HUDEP-2 (cell line): Measurements from ENCODE around the gene ARHGAP32.

Source experiments
- DNase-seq, 76 experiments: peaks; one replicate each; lab custom pipeline; 2025; ENCODE audit not compliant: unreplicated experiment in 76 of 76; lab: John Stamatoyannopoulos, UW

ARHGAP32 gene

DNA sequence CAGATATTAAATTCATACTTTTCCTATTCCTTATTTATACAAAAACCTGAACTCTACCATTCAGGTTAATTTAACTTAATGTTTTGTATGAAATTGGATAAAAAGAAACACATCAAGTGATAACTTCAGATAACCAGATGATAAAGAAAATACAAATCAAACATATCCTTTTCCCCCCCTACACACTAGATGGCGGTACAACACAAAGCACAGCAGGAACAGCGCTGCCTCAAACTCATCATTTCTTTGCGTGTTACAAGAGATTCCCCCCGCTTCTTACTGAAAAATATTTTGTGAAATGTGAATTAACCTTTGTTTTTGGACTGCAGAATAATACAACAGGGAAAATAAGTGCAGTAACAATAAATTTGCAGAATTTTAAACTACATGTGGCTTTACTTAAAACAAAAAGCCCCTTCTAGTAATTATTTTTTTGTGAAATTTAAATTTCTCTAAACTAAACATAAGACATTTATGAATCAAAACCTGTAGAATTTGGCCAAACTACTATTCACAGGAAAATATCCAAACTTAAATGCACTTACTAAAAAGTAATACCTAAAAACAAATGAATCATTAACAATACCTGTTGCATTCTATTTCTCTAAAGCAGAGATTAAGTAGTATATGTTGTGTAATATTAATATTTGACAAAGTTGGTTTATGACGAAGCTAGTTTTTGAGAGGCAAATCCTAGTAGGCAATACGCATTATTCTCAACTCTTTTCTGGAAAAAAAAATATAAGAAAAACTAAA, 74.4 kb downstream of the ARHGAP32 start:
- DNase-seq = peak in 28 of 76 experiments; percentile 1 to 58 (median 14)

DNA sequence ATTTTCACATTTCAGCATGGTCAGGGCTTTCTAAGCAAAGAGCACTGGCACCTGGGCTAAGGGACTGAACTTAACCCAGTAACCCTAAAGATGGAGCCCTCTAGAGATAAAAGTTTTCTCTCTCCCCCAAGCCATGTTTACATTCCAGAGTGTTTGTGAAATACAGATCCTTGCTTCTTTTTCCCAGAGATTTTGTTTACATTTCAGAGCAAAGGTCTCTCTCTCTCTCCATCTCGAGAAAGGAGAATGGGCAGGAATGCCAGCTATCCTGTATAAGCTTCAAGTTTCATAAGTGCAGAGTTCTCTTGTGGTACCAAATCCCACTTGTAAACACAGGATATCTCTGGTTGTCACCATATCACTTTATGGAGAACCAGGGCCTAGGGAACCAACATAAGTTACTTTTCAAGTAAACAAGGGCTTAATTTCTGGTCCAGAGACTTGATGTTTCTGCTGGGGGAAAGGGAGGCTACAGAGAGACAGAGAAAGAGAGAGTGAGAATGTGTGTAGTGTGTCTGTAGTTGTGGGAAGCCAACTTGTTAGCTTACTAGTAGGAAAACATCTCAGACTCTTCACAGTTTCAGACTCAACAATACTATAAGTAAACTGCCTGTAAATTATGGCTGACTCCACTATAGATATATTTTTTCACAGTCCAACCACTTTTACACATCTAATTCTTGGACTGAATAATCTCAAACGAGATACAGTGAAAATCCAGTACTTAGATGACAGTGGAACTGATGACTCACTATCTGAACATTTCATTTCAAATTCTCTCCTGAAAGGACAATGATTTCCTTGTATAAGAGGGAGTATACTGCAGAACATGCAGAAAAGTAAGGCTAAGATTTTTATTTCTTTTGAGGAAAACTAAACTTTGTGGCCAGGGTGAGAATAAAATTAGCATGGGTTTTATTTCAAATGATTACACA, 76.2 kb downstream of the ARHGAP32 start:
- DNase-seq = no peak

DNA sequence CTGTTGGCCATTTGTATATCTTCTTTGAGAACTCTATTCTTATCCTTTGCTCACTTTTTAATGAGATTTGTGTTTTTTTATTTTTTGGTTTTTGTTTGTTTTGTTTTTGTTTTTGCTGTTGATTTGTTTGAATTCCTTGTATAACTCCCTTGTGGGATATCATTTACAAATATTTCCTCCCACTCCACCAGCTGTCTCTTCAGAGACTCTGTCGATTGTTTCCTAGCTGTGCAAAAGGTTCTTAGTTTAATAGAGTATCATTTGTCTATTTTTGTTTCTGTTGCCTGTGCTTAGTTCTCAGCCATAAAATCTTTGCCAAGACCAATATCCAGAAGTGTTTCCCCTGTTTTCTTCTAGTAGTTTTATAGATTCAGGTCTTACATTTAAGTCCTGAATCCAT, 82.4 kb downstream of the ARHGAP32 start:
- DNase-seq = no peak

DNA sequence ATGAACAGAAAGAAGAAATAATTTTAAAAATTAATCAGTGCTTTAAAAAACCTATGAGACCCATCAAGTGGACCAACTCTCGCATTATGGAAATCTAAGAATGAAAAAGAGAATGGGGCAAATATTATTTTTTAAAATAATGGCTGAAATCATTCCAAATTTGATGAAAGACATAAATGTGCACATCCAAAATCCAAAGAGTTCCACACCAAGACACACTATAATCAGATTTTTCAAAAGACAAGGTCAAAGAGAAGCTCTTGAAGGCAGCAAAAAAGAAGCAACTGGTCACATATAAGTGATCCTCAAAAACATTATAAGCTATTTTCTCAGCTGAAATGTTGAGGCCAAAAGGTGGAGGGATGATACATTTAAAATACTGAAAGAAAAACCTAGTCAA, 85.3 kb downstream of the ARHGAP32 start:
- no peak for DNase-seq

DNA sequence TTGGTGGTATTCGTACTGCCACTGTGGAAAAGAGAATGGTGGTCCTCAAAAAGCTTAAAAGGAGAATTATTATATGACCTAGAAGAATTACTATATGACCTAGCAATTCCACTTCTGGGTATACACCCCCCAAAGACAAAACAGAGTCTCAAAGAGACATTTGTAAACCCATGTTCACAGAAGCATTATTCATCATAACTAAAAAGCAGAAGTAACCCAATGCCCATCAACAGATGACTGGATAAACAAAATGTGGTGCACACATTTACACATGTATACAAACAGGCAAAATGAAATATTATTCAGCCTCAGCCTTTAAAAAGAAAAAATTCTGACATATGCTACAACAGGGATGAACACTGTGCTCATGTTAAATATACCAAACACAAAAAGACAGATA, 89.4 kb downstream of the ARHGAP32 start:
- DNase-seq = no peak

DNA sequence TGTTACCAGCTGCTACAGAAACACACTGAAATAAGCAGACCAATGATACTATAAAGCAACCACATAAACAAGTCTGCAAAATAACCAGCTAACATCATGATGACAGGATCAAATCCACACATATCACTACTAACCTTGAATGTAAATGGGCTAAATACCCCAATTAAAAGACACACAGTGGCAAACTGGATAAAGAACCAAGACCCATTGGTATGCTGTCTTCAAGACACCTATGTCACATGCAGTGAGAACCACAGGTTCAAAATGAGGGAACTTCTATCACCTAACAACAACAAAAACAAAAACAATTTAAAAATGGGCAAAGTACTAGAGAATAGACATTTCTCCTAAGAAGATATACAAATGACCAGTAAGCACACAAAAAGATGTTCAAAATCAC, 89.9 kb downstream of the ARHGAP32 start:
- no peak for DNase-seq

DNA sequence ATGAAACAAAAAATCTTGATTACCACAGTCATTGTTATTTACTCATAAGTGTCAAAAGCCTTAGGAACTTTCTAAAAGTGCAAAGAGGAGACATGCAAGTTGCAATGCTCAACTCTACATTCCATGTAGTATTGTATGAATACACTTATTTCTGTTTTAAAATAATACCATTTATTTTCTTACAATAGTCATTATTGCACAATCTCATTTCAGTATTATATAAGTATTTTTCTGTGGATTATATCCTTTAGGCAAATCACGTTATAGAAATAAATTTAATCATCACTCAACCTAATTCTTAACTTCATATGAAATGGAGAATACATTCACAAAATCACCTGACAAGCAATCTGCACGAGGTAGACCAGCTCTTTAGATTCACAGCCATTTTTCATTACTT, 98.8 kb downstream of the ARHGAP32 start:
- DNase-seq = no peak

DNA sequence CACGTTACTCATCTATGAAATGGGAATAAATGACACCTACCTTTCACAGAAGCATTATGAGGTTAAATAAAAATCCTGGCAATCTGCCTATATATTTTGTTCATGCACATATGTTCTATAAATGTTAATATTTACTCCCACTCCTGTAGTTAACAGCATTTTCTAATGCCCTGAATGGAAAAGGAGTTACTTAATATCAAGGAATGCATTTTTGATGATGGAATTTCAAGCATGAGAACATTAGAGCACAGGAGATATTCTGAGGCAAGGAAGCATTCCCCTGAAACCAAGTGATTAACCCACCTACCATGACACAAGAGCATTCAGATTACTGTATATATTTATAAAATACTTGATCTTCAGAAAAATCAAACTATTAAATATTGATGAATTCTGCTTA, 102.1 kb downstream of the ARHGAP32 start:
- no peak for DNase-seq

DNA sequence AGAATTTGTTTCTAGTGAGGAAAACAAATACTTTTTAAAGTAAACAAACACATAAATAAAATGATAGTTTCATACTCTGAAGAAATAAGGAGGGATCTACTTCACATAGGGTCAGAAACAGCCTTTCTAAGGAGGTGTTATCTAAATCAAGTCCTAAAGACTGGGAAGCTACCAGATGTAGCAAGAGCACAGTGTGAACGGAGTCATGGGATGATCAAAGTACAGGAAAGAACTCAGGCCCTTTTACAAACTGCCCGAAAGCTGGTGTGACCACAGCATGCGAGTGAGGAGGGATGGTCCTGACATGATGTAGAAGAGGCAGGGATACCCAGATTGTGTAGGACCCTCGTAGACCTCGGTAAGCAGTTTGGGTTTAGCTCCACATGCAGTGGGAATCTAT, 102.8 kb downstream of the ARHGAP32 start:
- DNase-seq = no peak

DNA sequence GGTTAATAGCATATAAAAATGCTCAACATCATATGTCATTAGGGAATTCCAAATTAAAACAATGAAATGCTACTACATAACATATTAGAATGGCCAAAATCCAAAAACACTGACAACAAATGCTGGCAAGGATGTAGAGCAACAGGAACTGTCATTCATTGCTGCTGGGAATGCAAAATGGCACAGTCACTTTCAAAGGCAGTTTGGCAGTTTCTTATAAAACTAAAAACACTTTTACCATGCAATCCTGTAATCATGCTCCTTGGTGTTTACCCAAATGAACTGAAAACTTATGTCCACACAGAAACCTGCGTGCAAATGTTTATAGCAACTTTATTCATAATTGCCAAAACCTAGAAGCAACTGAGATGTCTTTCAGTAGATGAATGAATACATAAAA, 105.1 kb downstream of the ARHGAP32 start:
- DNase-seq = no peak

DNA sequence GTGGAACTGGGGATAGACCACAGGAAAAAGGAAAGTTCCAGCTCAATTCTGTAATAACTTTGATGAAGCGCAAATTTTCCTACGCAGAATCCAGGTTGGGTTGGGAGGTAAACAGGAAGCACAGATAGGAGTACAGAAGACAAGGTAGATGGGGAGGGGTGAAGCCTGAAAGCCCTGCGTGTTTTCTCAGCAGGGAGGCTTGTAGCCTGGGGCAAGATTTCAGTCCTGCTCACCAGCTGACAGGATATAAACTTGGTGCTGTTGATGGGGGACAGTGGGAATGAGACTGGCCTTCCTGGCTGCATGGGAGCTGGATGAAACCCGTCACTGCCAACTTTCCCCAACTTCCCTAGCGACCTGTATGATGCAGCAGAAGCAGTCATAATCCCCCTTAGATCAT, 114.9 kb downstream of the ARHGAP32 start:
- no peak for DNase-seq

DNA sequence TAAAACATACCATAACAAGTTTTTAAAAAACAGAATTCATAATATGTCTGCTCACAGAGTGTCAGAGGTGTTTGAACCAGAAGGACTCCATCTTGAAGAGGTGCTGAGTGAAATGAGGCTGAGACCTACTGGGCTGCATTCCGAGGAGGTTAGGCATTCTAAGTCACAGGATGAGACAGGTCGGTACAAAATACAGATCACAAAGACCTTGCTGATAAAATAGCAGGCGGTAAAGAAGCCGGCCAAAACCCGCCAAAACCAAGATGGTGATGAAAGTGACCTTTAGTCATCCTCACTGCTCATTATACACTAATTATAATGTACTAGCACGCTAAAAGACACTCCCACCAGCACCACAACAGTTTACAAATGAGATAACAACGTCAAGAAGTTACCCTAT, 116.4 kb downstream of the ARHGAP32 start:
- DNase-seq = no peak

DNA sequence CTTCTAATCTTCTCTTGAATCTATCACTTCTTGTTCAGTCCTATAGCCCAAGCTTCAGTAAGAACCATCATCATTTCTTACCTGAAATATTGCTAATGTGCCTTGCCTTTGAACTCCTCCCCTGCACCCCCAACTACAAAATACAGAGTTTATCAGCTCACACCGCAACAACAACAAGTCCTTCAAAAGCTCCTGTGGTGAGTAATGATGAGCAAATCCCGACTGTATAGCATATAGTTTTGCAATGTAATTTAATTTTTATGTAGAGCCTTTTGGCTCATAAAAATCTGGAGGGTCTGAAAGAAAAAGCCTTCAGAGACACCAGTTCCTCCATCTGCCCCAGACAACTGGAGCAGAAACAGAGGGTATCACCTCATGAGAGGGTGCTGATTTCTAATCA, 124.7 kb downstream of the ARHGAP32 start:
- no peak for DNase-seq

DNA sequence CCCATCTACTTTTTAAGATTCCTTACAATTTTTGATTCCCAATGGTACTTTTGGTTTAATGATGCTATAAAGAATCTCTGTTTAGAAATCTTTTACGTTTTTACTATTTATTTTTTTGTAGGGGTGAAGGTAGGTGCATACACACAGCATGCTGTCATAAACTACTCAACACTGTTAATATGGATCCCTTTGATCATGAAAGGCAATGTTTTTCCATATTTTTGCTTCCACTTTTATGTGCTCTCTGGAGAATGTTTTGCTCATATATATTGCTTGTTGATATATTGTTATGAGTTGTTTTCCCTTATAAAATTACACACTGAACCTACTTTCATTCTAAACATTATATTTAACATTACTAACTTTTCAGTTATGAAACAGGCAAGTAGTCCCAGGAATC, 125.9 kb downstream of the ARHGAP32 start:
- no peak for DNase-seq

DNA sequence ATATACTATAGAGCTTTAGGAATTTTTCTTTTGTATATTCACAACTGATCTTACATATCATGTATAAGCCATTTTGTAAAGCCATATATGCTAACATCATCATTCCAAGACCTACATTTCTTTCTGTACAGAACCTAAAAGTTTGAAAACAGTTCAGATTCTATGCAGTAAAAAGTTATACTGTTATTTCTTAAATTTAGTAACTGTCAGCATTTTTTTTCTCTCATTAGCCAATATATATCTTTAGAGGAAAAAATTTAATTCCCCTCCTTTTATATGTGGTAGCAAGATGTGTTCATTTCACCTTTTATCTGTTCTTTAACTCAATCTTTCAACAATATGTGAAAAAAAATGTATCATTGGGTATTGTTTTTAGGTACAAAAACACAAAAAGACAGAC, 129.0 kb downstream of the ARHGAP32 start:
- DNase-seq = no peak

DNA sequence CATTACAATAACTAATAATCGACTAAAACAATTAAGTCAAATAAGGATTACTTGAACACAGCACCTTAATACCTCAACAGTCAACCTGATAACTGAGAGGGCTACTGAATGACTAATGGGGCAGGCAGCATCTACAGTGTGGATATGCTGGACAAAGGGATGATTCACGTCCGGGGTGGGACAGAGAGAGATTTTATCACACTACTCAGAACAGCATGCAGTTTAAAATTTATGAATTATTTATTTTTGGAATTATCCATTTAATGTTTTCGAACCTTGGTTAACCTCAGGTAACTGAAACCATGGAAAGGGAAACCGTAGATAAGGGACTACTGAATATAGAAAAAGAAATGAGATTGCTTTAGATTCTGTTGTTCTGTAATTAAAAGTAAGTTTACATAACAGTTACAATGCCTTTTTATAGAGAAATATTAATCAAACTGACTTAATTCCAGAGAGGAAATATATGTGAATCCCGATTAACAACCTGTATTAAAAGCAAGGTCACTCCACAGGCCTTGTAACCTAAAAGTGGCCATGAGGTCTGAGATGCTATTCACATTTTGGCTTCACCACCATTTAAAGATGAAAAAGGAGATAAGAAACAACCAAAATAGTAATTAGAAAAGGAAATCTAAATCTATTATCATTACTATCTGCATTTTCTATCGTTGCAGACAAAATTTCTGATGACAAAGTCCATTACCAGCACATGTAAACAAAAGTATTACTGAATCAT, 130.5 kb downstream of the ARHGAP32 start:
- peak in 2 of 76 experiments; percentile 1 to 4 for DNase-seq

DNA sequence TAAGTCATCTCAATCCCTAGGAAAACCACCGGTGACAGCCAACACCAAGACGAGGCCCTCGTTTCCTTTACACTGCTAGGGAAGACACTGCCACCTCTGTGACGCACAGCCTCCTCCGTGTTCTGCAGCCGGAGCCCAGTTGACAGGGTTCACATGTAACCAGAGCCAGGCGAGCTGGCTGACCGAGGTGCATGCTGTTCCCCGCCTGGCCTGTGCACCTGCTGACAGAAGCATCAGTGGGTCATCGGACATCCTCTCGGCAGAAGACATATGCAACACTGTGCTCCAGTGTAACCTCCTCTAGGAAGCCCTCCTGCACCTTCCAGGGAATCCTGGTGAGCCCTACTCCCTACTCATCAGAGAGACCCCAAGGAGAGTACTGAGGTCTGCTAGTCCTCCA, 135.2 kb downstream of the ARHGAP32 start:
- DNase-seq = no peak

DNA sequence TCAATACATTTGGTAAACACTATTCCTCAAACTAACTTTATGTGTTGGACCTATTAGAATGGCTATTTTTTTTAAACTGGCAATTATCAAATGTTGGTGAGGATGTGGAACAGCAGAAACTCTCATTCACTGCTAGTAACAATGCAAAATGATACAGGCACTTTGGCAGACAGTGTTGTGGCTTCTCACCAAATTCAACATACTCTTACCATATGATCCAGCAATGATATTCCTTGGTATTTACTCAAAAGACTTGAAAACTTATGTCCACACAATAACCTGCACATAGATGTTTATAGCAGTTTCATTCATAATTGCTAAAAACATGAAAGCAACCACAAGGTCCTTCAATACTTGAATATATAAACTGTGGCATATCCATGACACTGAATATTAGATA, 136.9 kb downstream of the ARHGAP32 start:
- no peak for DNase-seq

DNA sequence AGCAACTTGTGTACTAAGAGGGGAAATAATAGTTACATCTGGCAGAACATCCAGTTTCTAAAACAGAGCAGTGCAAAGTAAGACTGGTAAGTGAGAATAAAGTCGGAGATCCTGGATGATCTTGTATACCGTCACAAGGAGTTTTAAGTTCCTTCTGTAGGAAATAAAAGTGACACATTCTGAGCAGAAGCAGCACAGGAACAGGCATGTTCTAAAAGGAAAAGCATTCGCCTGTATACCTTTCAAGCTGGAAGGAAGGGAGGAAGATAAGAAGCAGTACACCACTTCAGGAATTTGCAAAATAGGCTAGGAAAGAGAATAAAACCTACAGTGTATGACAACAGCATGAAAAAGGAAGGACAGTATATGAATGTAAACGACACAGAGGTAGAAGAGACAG, 143.2 kb downstream of the ARHGAP32 start:
- DNase-seq = no peak

DNA sequence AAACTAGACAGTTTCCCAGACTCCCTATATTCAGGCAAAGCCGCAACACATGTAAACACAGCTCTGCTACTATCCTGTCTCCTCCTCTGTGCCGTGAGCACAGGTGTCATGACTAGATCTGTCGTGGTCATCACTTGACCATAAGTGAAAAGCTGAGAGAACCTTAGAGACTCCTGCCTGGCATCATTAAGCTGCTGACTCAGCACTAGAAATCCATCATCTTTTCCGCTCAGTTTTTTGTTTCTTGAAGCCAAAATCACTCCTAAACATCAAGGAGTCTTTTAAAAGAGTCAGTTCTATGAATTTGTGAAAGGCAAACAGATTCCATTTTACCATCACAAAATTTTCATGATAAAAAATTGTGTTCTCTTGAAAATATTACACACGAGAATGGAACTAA, 147.0 kb downstream of the ARHGAP32 start:
- DNase-seq = no peak

DNA sequence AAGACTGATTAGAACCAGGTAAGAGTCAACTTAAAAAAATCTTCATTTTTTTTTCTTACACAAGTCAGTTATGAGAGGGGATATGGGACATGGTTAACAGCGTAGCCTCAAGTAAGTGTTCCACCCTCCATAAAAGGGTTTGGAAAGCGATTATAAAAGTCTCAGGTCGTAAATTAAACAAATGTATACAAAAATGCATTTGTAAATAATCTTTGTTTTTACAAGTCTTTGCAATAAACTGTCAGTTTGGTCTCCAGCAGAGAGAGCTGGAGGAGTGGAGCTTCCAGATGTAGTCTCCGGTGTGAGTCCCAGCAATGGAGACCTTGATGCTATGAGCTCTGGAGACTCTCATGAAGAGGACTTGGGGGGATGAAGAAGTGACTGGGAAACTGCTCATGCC, 149.6 kb downstream of the ARHGAP32 start:
- no peak for DNase-seq
